Prostate gland (tissue), 2 donors: ENCODE measurements around the gene CD248. TPM values are rescaled to one million over a fixed set of nuclear protein-coding genes. Genes with fewer than 3 reads are reported as not detected.

ENCODE experiments used
- DNase-seq: peaks from one replicate; pipeline ENCODE4 v3.0.0-alpha.2; 2019; ENCODE audit warnings: low spot score
- H3K27ac ChIP-seq, 2 donors: fragments of 200-600 bp; sonication (generic); 2 replicates each; pipeline ENCODE4 v1.5.1; 2017 to 2019
- H3K27me3 ChIP-seq: fragments of 200-600 bp; sonication (generic); replicated peaks from 2 replicates; pipeline ENCODE4 v1.5.1; 2019; ENCODE audit not compliant: insufficient read depth
- H3K36me3 ChIP-seq, 2 donors: fragments of 200-600 bp; sonication (generic); 1 replicate in 1 of 2; 2 replicates in 1 of 2; pipeline versions ENCODE4 v1.5.1 to v1.8.1; 2017 to 2019
- H3K4me1 ChIP-seq: fragments of 200-600 bp; sonication (generic); replicated peaks from 2 replicates; pipeline ENCODE4 v1.5.1; 2019
- H3K4me3 ChIP-seq, 2 donors: fragments of 200-600 bp; sonication (generic); 2 replicates each; pipeline ENCODE4 v1.5.1; 2017 to 2019
- H3K9me3 ChIP-seq: fragments of 200-600 bp; sonication (generic); 2 replicates; pipeline ENCODE4 v1.5.1; 2017
- POLR2A ChIP-seq: fragments of 450-650 bp; IDR thresholded peaks from one replicate; pipeline ENCODE4 v1.6.1; 2016; ENCODE audit warnings: antibody characterized with exemption, mild to moderate bottlenecking
- POLR2AphosphoS5 ChIP-seq: sonication (generic); formaldehyde crosslinking; IDR thresholded peaks from one replicate; pipeline ENCODE4 v1.6.1; 2017; ENCODE audit warnings: antibody characterized with exemption
- WGBS: methylation state at CpG from one replicate; pipeline ENCODE4 v1.1.5; 2018; 5-methylcytosine and 5-hydroxymethylcytosine counted together
- intact Hi-C: fragments of 100-400 bp; cut with DNase I; formaldehyde crosslinking; loops from one replicate; pipeline ENCODE4 v1.14.2; 2022
- total RNA-seq, 2 donors: library from RNA; depleted of rRNA; stranded (reverse); fragments of >200 nt; gene quantifications; one replicate each; pipeline ENCODE4 v1.1.0, GENCODE V29; 2016
- TF ChIP-seq, protein P1 (sequence below), 4 experiments: fragments of 200-600 bp in 2 of 4; fragments of 450-650 bp in 2 of 4; sonication (generic) in 2 of 4; IDR thresholded peaks; 1 replicate in 3 of 4; 2 replicates in 1 of 4; pipeline ENCODE4 v1.5.1; 2016 to 2019; ENCODE audit warnings: antibody characterized with exemption in 4 of 4, mild to moderate bottlenecking in 2 of 4, moderate library complexity in 2 of 4

CD248 gene
- total RNA-seq, 2 donors from 2014 or later, result 1.9 to 7.3 TPM

DNA sequence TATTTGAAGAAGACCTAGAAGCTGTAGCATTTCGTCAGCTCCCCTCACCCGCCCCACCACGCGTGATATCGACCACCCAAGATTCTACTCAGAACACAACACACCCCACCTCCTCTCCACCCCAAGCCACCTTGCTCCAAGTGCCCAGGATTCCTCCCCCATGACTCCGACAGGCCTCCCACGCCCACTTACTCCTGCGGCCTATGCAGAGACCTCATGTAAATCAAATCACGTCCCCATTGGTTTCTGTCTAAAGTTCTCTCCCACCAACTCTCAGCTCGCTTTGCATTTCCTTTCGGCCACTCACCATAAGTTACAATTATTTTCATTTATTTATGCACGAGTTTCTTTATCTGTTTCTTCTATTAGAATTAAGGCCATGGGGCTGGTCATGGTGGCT lies 14.2 kb downstream of the CD248 start:
- TF ChIP-seq POLR2AphosphoS5, result no peak
- WGBS, result 87% methylated on average over 12 of the region's 12 CpGs
- no peak overlapping the region for H3K4me3 ChIP-seq
- no peak for DNase-seq
- no peaks in the 10 kb centered on the region for H3K27me3 ChIP-seq
- intact Hi-C loops, result no loop called here
- H3K36me3 ChIP-seq, result no peaks in the 10 kb centered on the region
- H3K9me3 ChIP-seq, result no peaks in the 10 kb centered on the region
- H3K27ac ChIP-seq, result no peak overlapping the region
- no peaks in the 10 kb centered on the region for H3K4me1 ChIP-seq

DNA sequence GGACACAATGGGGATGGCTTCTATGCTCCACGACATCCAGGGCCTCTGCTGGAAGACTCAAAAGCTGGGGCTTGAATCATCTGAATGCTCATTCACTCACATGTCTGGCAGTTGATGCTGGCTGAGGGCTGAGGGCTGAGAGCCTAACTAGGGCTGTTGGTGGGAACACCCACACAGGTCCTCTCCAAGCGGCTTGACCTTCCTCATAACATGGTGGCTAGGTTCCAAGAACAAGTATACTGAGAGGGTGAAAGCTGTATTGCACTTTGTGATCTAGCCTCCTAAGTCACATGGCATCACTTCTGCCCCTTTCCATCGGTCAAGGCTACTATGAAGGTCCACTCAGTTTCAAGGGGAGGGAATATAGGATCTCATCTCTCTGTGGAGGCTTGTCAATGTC lies 17.7 kb downstream of the CD248 start:
- no peaks in the 10 kb centered on the region for H3K4me1 ChIP-seq
- intact Hi-C loops, result no loop called here
- no peak for DNase-seq
- peaks cover 3% of the 10 kb centered on the region for H3K27me3 ChIP-seq
- 55% methylated on average over 3 of the region's 3 CpGs for WGBS
- no peaks in the 10 kb centered on the region for H3K36me3 ChIP-seq
- H3K27ac ChIP-seq, result no peak overlapping the region
- H3K9me3 ChIP-seq, result no peaks in the 10 kb centered on the region
- TF ChIP-seq, protein P1, sequence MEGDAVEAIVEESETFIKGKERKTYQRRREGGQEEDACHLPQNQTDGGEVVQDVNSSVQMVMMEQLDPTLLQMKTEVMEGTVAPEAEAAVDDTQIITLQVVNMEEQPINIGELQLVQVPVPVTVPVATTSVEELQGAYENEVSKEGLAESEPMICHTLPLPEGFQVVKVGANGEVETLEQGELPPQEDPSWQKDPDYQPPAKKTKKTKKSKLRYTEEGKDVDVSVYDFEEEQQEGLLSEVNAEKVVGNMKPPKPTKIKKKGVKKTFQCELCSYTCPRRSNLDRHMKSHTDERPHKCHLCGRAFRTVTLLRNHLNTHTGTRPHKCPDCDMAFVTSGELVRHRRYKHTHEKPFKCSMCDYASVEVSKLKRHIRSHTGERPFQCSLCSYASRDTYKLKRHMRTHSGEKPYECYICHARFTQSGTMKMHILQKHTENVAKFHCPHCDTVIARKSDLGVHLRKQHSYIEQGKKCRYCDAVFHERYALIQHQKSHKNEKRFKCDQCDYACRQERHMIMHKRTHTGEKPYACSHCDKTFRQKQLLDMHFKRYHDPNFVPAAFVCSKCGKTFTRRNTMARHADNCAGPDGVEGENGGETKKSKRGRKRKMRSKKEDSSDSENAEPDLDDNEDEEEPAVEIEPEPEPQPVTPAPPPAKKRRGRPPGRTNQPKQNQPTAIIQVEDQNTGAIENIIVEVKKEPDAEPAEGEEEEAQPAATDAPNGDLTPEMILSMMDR (IDR thresholded peaks at IDR 0.05), result no peak
- TF ChIP-seq POLR2A (no peak), POLR2AphosphoS5 (no peak)
- no peak overlapping the region for H3K4me3 ChIP-seq

DNA sequence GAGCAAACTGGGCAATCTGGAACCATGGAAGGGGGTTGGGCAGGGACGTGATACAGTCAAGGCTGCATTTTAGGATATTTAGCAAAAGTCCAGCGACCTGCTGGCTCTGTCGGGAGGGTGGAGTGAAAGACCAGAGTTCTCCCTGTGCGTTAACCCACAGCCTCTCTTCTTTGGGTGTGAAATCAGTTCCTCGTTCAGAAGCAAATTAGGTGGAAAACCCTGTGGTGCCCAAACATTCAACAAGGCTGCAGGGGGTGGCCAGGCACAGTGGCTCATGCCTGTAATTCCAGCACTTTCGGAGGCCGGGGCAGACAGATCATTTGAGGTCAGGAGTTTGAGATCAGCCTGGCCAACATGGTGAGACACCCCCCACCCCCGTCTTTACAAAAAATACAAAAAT lies 19.2 kb downstream of the CD248 start:
- H3K9me3 ChIP-seq, result no peaks in the 10 kb centered on the region
- peaks cover 3% of the 10 kb centered on the region for H3K27me3 ChIP-seq
- H3K27ac ChIP-seq, result no peak overlapping the region
- no peak for DNase-seq
- WGBS, result 52% methylated on average over 8 of the region's 8 CpGs
- no peaks in the 10 kb centered on the region for H3K4me1 ChIP-seq
- H3K36me3 ChIP-seq, result no peaks in the 10 kb centered on the region
- TF ChIP-seq, protein P1 (IDR thresholded peaks at IDR 0.05), result no peak
- TF ChIP-seq POLR2AphosphoS5, result no peak
- TF ChIP-seq POLR2A, result no peak
- no peak overlapping the region for H3K4me3 ChIP-seq
- intact Hi-C loops, result no loop called here

DNA sequence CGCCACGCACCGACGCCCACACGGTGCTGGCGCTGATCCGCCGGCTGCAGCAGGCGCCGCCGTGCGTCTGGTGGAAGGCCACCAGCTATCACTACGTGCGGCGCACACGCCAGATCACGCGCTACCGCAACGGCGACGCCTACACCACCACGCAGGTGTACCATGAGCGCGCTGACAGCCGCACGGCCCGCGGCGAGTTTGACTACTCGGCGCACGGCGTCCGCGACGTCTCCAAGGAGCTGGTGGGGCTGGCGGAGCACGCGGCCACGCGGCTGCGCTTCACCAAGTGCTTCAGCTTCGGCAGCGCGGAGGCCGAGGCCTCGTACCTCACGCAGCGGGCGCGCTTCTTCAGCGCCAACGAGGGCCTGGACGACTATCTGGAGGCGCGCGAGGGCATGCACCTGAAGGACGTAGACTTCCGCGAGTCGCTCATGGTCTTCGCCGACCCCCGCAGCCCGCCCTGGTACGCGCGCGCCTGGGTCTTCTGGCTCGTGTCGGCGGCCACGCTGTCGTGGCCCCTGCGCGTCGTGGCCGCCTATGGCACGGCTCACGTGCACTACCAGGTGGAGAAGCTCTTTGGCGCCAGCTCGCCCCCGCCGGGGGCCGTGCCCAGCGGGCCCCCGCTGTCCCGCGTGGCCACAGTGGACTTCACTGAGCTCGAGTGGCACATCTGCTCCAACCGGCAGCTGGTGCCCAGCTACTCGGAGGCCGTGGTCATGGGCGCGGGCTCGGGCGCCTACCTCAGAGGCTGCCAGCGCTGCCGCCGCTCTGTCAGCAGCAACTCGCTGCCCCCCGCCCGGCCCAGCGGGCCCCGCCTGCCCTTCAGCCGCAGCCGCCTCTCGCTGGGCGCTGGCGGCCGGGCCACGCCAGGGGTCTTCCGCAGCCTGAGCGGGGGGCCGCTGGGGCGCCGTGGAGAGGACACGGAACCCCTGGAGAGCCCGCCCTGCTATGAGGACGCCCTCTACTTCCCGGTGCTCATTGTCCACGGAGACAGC lies 21.9 kb downstream of the CD248 start:
- TF ChIP-seq POLR2A (no peak), POLR2AphosphoS5 (no peak)
- TF ChIP-seq, protein P1 (IDR thresholded peaks at IDR 0.05), result no peak
- intact Hi-C loops, result no loop called here

DNA sequence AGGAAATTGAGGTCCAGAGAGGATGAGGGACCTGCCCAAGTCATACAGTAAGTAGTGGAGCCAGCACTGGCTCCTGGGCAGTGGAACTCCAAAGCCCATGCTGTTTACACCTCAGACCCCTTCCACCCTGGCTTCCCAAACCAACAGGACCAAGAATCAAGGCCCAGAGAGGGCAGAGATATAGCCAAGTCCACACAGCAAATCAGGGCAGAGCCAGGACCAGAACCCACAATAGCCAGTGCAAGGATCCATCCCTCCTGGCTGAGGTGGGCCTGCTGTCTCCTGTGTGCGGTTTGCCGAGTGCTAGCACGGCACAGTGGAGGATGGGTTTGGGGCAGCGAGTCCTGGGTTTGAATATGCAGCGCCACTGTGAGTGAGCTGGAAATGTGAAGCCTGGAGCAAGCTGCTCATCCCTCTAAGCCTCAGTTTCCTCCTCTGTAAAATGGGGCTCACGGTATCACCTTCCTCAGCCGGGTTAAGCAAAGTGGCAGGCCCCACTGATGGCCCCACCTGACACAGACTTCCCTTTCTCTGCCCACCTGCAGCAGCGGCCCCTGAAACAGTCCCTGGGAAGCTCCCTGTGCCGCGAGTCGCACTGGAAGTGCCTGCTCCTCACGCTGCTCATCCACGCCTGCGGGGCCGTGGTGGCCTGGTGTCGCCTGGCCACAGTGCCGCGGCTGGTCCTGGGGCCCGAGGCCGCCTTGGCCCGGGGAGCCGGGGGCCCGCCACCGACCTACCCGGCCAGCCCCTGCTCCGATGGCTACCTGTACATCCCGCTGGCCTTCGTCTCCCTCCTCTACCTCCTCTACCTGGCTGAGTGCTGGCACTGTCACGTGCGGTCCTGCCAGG lies 22.8 kb downstream of the CD248 start:
- H3K27ac ChIP-seq, result no peak overlapping the region
- peaks cover 9% of the 10 kb centered on the region for H3K4me1 ChIP-seq
- H3K36me3 ChIP-seq, result no peaks in the 10 kb centered on the region
- 80% methylated on average over 30 of the region's 30 CpGs for WGBS
- no peaks in the 10 kb centered on the region for H3K9me3 ChIP-seq
- H3K27me3 ChIP-seq, result peaks cover 3% of the 10 kb centered on the region
- intact Hi-C loops, result no loop called here
- no peak overlapping the region for H3K4me3 ChIP-seq
- no peak for DNase-seq
- TF ChIP-seq POLR2A (no peak), POLR2AphosphoS5 (no peak)
- TF ChIP-seq, protein P1 (IDR thresholded peaks at IDR 0.05), result no peak

More for the DNA sequence above, 21.9 kb downstream of the CD248 start:
- H3K27ac ChIP-seq, result no peak overlapping the region
- H3K27me3 ChIP-seq, result peaks cover 3% of the 10 kb centered on the region
- 80% methylated on average over 92 of the region's 123 CpGs for WGBS
- no peak overlapping the region for H3K4me3 ChIP-seq
- peaks cover 6% of the 10 kb centered on the region for H3K4me1 ChIP-seq
- H3K36me3 ChIP-seq, result no peaks in the 10 kb centered on the region
- no peaks in the 10 kb centered on the region for H3K9me3 ChIP-seq
- DNase-seq, result no peak
